ENCODE data around the gene ACSF3.
"Not testable (repeated sequence)": the region's sequence is repeated elsewhere in the genome, so short reads cannot be mapped to it uniquely, and the experiment has no call there.

The ACSF3 gene

DNA sequence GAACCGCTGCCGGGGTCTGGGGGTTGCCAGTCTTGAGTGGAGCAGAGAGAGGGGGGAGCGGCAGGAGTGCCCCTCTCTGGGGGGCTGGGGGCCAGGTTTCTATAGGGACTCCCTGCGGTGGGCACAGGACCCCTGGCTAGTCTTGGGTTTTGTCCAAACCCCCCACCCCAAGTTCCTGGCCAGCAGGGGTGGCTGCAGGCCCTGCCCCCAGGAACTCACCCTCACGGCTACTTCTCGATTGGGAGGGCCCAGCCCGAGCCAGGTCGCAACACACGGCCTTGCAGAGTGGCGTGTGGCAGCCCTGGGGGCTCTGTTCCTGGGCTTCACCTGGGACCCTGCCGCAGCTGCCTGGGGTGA lies 78.5 kb downstream of the ACSF3 start:
- no peak for FAIRE-seq
- no peak for DNase-seq (ENCODE audit: low spot score)

DNA sequence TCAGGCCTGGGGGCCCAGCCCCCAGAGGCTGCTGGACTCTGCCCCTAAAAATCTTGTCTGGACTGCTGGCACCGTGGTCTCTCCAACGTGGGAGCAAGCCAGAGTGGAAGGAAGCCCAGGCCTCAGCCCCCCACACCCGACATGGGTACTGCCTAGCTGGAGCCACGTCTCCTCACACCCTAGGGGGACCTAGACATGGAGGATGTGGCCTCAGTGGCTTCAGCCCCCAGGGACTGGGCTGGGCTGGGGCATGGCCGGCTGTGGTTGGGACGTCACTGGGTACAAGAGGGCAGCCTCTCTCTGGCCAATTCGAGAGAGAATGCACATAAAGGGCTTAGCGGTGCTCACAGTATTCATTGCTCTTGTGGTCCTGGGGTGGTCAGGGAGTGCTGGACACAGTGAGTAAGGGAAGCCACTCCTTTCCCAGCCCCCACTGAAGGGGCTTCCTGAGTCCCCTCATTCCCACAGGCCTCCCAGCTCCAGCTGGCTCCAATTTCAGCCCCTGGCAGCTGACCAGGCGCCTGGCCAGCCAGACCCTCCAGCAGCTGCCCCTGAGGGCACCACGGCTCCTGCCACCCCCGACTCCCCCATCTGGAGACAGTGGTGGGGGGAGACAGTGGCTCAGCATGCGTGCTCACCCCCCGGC lies 79.0 kb downstream of the ACSF3 start:
- FAIRE-seq, result no peak

DNA sequence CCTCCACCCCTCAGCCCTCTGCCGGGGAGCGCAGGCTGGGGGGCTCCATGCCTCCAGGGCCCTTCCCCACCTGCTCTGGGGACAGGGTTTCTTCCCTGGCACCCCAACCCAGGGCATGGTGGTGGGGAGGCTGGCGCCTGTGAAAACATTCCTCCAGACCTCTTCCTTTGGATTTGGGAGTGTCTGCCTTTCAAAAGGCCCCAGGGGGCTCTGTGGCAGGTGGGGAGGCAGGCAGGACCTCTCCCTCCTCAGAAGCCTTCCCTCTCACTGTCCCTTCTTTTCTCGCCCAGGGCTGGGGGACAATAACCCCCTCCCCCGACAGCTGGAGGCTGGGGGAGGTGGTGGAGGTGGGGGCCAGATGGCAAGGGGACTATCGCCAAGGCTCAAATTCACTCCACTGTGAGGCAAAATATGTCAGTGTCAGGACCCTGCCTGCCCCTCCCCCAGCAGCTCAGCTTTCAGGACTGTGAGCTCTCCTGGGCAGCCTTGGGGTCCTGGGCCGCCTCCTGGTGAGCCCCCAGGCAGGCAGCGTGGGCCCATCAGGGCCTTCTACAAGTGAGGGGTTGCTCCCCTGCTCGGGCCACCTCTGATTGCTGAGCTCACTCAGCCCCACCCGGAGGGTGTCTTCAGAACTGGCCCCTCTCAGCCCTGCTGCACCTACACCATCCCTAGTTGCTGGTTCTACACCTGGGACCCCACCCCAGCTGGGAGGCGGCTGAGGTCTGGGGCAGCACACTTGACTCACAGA lies 79.7 kb downstream of the ACSF3 start:
- DNase-seq (ENCODE audit: low spot score) (no peak), FAIRE-seq (no peak)

More for the DNA sequence above, 79.0 kb downstream of the ACSF3 start:
- DNase-seq (ENCODE audit: low spot score), result no peak

DNA sequence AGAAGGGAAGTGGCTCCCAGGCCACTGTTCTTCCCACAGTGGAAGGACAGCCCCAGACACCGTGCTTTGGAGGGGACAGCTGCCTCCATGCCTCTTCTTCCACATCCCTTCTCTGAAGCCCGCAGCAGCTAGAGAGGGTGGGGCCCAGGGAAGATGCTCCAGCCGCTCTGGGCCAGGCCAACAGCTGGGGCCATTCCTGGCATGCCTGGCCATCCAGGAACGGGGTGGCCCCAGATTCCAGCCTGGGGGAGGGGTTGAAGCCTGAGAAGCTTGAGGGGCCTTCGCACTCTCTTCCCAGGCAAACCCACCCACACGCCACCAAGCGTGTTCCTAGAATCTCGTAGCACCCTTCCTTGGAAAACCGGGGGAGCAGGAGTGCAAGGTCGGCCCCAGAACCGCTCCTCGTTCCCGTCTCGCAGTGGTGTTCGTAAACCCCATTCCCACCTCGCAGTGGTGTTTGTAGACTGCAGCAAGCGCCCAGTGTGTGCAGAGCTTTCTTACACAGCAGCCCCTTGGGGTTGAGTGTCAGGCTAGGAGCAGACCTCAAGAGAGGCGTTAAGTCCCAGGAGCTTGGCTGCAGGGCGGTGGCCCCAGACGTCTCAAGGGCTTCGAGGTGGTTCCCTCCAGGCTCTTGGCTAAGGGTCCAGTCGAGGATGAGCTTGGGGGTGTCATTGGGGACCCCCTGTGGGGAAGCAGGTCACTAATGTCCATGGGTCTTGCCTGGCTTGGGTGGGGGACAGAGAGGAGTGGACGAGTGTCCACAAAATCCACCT lies 80.6 kb downstream of the ACSF3 start:
- FAIRE-seq, result no peak
- no peak for DNase-seq (ENCODE audit: low spot score)

DNA sequence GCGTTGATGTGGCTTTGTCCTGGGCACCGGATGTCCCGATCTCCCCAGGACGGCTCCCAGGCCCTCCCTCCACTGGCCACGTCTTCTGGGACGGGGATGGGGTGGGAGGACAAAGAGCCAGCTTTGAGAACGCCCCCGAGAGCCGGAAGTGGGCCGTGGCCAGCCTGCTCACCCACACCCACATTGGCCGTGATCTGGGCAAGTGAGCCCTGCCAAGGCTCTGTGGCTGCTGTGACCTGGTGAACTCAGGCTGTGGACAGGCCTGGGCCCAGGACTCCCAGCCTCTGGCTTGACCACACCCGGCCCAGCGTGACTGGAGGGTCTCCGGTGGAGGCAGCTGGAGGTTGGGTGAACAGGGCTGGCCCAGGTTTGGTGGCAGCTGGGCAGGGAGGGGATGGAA lies 81.2 kb downstream of the ACSF3 start:
- DNase-seq (ENCODE audit: low spot score), result no peak
- FAIRE-seq, result no peak

DNA sequence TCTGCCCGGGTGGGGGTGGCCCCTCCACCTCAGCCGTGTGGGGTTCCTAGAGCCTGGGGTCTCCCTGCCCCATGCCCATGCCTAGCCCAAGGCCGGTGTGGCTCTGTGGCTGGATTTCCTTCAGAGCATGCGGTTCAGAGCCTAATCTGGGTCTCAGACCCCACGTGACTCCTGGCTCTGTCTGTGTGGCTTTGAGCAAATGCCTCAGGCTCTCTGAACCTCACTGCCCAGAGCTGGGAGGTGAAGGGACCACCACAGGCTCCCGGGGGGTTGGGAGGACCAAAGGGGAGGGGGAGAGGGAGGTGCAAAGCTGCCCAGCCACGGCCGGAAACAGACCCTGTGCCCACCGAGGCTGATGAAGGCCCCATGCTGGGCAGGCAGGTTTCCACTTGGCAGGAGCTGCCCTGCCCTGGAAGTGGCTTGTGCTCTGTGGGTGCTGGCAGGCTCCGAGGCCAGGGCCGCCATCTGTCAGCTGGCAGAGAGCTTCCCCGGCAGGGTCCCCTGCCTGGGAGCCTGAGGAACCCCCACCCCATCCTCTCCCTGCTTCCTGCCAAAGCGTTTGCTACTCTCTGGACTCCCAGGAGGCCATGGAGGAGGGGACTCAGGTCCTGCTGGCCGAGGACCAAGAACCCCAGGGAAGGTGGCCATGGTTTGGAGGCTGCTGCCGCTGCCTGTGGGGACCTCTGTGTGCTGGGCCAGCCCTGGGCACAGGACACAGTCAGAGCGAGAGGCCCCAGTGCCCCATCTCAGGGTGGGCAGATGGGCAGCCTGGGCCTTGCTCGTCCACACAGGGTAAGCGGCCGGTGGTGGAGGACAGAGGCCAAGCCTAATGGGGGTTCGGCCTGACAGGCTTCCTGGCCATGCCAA lies 81.9 kb downstream of the ACSF3 start:
- FAIRE-seq (no peak), DNase-seq (ENCODE audit: low spot score) (no peak)

DNA sequence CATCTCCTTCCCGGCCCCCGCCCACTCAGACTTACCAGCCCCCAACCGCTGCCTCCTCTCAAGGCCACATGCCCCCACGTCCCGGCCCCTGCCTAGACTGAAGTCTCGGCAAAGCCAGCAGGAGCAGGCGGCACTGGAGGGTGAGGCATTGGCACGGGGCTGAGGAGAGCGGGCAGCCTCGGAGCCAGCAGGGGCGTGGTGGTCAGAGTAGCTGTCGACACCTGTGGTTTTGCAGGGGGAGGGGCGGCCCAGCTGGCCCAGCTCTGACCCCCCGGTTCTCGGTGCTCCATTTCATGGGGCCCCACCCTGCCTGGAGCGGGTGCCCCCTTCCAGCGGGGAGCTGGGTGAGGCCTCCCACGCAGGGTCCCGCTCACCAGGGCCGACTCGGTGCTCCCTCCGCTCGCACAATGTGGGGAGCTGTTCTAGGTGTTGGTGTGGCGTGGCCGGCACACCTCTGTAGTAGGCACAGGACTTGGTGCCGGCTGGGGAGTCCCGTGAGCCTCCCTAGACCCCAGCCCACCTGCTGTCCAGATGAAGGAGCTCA lies 82.6 kb downstream of the ACSF3 start:
- no peak for FAIRE-seq
- DNase-seq (ENCODE audit: low spot score), result no peak

DNA sequence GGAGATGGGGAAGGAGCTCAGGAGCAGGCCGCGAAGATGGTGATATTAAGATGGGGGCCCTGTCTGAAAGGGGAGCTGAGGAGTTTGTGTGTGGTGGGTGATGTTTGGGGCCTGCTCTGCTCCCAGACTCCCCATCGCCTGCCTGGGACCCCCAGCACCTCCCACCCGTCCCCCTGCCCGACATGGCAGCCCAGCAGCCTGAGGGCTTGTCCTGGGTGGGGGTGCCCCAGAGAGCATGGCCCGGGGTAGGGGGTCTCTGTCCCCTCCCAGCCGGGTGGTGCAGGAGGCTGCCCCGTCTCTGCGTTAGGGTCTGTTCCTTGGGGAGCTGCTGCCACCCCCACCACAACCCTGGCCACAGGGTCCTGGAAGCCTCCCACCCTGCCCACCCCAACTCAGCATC lies 83.1 kb downstream of the ACSF3 start:
- FAIRE-seq, result no peak
- no peak for DNase-seq (ENCODE audit: low spot score)

DNA sequence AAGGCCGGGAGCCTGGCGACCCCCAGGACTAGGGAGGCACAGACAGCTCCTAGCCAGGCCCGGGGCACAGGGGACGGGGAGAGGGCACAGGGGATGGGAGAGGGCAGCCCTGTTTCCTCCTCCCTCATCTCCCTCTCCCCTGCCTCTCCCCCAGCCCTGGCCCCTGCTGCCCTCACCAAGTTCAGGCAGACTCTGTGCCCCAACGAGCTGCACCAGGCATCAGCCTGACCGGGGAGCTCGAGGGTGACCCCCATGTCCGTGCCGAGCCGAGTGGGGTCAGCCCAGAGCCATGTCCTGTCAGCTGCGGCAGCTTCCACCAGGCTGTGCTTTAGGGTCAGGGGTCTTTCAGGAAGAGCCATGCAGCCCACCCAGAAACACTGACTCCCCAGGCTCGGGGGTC lies 83.8 kb downstream of the ACSF3 start:
- no peak for DNase-seq (ENCODE audit: low spot score)
- FAIRE-seq, result no peak

DNA sequence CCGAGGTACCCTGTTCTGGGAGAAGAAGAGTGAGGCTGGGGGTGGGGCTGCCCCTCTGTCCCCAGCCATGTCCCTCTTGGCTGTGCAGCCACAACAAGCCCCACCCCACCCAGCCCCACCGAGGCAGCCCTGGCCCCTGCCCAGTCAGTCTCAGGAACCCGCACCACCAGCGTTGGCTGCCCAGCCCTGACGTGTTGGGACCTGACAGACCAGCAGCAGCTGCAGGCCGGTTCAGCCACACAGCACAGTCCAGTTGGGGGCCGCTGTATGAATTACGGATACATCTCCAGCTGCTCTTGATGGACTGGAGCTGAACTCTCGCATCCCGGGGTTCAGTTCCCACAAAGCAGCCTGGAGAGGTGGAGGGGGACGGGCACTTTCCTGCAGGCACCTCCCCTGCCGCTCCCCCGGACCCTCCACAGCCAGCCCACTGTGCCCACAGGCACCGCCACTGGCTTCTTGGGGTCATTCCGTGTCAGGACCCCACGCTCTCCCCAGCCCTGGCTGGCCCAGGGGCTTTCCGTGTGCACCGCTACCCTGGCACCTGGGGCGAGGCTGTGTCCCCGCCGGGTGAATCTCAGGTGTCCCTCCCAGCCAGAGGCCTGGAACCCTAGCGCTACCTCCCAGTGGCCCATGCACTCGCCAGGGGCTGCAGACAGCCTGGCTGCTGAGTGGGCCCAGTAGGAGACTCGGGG lies 84.9 kb downstream of the ACSF3 start:
- no peak for FAIRE-seq

DNA sequence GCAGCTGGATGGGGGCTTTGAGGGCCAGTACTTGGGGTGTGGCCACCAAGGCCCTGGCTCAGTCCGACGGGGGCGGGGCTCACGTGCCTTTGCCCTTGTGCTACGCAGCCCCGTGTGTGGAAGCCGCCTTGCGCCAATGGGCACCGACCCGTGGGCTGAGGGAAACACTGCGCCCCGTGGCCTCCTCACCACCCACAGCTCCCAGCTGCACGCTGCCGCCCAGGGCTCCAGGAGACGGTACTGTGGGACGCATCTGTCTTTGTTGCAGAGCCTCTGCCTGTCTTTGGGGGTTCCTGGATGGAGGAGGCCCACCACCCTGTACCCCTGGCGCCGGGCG lies 85.5 kb downstream of the ACSF3 start:
- DNase-seq (ENCODE audit: low spot score) (no peak), FAIRE-seq (no peak)

More for the DNA sequence above, 84.9 kb downstream of the ACSF3 start:
- no peak for DNase-seq (ENCODE audit: low spot score)

DNA sequence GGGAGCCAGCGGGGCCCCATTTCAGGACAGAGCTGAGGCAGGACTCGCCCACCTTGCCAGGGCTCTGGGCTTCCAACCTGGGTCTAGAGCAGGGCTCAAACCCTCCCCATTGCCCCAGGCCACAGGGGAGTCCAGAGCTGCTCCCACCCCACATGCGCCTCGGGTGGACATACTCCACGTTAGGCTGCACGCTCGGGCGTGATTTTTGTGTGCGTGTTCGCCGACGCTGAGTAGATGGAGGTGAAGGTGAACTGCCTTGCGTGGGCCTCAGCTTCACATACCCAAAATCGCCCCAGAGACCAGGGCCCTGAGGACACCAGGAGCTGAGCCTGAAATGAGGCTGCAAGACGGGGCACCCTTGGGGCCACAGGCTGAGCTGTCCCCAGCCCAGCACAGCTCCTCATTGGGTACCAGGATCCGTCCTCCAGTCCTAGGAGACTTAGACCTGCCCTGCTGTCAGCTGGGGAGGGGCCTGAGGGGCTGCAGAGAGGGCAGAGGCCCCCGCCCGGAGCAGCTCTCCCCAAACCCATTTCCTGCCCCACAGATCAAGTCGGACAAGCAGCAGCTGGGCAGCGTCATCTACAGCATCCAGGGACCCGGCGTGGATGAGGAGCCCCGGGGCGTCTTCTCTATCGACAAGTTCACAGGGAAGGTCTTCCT lies 86.1 kb downstream of the ACSF3 start:
- FAIRE-seq (no peak), DNase-seq (ENCODE audit: low spot score) (no peak)

DNA sequence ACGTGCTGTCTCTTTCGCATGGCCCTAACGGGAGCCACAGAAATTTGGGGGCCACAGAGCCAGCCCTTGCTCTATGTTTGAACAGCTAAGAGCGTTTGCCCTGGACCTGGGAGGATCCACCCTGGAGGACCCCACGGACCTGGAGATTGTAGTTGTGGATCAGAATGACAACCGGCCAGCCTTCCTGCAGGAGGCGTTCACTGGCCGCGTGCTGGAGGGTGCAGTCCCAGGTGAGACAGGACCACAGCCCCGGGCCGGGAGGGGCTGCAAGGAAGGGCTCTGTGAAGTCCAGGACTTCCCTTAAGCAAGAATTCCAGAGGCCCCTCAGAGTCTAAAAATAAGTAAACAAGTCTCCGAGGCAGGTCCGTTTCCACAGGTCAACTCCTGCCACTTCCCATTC lies 89.8 kb downstream of the ACSF3 start:
- no peak for FAIRE-seq

DNA sequence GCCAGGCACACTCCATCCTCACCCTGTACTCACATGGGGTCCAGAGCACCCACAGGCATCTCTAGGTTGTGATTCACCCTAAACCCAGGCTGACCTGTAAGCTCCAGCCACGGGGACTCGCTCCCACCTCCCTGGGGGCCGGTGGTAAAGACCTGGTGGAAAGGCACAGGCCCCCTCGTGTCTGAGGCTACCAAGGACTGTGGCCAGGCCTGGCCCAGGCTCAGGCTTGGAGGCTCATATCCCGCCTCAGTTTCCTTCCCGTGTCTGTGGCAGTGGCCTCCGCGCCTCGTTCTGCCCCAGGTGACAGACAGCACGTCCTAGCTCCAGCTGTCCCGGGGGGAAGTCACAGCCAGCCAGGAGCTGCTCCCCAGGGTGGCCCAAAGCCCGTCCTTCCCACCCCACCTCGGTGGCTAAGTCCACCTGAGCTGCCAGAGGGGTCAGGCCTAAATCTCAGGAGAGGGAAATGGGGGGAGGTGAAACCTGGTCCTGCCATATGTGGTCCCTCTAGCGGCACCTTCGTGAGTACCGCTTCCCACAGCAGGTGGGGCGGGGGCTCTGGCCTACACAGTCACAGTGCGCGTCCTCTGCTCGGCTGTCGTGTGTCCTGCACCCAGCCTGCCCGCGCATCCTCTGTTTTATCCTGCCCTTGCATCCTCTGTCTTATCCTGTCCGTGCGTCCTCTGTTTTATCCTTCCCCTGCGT lies 90.5 kb downstream of the ACSF3 start:
- DNase-seq (ENCODE audit: low spot score) (no peak), FAIRE-seq (no peak)

More for the DNA sequence above, 89.8 kb downstream of the ACSF3 start:
- no peak for DNase-seq (ENCODE audit: low spot score)

DNA sequence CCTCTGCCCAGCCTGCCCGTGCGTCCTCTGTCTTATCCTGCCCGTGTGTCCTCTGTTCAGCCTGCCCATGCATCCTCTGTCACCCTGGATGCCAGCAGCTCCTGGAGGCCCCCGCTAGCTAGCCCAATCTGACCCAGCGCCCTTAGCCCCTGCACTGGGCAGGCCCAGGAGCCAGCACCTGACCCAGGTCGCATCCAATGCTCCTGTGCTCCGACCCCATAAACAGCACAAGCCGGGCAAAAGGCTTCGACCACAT lies 91.0 kb downstream of the ACSF3 start:
- no peak for DNase-seq (ENCODE audit: low spot score)
- FAIRE-seq, result no peak

DNA sequence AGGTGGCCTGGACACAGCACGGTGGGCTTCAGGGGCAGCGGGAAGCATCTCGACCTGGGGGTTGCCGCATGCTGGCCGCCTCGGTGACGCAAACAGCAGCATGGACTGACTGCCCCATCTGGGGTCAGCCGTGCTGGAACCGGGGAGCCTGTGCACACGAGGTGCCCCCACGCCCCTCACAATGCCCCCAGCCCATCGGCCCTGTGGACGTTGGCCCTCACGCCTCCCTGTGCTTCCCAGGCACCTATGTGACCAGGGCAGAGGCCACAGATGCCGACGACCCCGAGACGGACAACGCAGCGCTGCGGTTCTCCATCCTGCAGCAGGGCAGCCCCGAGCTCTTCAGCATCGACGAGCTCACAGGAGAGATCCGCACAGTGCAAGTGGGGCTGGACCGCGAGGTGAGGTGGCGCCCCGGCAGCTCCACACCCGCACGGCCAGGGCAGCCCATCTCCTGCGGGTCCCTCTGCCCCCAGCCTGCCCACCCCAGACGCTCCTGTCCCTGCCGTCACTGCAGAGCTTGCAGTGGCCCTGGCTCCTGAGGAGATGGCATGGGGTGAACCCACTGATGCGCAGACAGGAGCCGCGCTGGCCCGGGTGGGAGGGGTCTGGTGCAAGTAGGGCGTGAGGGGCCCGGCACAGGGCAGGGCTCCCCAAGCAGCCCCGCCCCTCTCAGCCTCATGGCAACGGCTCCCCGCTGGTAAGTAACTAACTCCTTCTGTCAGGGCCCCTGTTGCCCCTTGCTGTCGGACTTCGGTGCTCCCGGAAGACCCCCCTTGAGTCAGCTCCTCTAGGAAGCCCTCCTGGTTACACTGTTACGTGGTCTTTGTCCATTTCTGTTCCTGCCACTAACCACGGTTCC lies 91.5 kb downstream of the ACSF3 start:
- no peak for DNase-seq (ENCODE audit: low spot score)
- no peak for FAIRE-seq

DNA sequence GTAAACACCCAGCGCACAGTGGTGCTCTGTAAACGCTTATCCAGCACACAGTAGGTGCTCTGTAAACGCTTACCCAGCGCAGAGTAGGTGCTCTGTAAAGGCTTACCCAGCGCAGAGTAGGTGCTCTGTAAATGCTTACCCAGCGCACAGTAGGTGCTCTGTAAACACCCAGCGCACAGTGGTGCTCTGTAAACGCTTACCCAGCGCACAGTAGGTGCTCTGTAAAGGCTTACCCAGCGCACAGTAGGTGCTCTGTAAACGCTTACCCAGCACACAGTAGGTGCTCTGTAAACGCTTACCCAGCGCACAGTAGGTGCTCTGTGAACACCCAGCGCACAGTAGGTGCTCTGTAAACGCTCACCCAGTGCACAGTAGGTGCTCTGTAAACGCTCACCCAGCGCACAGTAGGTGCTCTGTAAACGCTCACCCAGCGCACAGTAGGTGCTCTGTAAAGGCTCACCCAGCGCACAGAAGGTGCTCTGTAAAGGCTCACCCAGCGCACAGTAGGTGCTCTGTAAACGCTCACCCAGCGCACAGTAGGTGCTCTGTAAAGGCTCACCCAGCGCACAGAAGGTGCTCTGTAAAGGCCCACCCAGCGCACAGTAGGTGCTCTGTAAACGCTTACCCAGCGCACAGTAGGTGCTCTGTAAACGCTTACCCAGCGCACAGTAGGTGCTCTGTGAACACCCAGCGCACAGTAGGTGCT lies 92.4 kb downstream of the ACSF3 start:
- FAIRE-seq; DNase-seq (ENCODE audit: low spot score): not testable (repeated sequence)

DNA sequence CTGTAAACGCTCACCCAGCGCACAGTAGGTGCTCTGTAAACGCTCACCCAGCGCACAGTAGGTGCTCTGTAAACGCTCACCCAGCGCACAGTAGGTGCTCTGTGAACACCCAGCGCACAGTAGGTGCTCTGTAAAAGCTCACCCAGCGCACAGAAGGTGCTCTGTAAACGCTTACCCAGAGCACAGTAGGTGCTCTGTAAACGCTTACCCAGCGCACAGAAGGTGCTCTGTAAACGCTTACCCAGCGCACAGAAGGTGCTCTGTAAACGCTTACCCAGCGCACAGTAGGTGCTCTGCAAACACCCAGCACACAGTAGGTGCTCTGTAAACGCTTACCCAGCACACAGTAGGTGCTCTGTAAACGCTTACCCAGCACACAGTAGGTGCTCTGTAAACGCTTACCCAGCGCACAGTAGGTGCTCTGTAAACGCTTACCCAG lies 93.0 kb downstream of the ACSF3 start:
- FAIRE-seq; DNase-seq (ENCODE audit: low spot score): not testable (repeated sequence)
